ENCODE results near the gene TMEM19. TPM values are rescaled to one million over a fixed set of nuclear protein-coding genes. Genes with fewer than 3 reads are reported as not detected.
A peak's percentile ranks its signal among the peaks of the same experiment; 100 is the strongest.

TMEM19 gene
- polyA plus RNA-seq, 1 of the 3 experiments (the other 2 are of a cell fraction) = 12.6 TPM

DNA sequence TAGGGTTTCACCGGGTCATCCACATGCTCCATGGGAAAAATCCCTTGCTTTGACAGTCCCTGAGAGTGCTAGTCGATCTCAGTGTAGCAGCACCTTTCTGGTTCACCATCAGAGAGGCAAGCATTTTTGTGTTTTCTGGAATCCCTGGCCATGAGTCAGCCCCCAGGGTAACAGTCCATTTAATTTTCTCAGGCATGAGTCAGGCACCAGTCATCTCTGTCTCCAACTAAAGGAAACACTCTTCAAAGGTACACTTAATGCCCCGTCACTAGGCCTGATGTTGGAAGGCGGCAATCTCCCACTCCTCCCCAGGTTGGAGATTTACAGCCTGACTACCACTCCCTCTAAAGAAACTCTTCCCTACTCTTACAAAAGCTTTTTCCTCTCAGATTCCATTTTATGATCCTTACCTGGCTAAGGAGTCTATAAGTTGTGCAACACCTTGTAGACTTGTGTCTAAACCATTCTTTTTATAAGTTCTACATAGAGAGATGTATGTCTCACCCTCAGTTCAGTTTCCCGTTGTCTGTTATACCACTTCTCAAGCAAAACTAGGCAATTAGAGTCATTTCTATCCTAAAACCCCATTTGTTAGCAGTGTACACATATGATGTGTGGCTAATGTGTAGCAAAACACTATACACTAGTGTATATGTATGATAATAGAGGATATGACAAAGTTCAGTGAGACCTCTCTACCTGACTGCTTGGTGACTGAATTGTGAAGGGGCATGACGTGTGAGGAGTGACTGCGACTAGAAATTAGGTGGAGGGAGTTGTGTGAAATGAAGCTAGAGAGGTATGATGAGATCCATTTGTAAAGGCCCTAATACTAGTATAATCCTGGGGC lies 24.6 kb downstream of the TMEM19 start (continued):
- TF ChIP-seq, protein P1, sequence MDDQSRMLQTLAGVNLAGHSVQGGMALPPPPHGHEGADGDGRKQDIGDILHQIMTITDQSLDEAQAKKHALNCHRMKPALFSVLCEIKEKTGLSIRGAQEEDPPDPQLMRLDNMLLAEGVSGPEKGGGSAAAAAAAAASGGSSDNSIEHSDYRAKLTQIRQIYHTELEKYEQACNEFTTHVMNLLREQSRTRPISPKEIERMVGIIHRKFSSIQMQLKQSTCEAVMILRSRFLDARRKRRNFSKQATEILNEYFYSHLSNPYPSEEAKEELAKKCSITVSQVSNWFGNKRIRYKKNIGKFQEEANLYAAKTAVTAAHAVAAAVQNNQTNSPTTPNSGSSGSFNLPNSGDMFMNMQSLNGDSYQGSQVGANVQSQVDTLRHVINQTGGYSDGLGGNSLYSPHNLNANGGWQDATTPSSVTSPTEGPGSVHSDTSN (IDR thresholded peaks at IDR 0.05) = peak; percentile 22; the same call in 1 of the 2 replicates
- TF ChIP-seq POLR2AphosphoS5 (IDR thresholded peaks at IDR 0.05; ENCODE audit: low read depth, low read length) (no peak), JUND (IDR thresholded peaks at IDR 0.05) (peak; percentile 96), RFX5 (IDR thresholded peaks at IDR 0.05; ENCODE audit: low read length) (no peak), TCF12 (IDR thresholded peaks at IDR 0.05) (peak; percentile 67; the same call in 1 of the 2 replicates), MXI1 (IDR thresholded peaks at IDR 0.05; ENCODE audit: low read depth, low read length) (no peak), FOXJ3 (CRISPR knock-in tag; IDR thresholded peaks at IDR 0.05) (no peak), SMC3 (IDR thresholded peaks at IDR 0.05; ENCODE audit: low read depth, low read length) (no peak)
- TF ChIP-seq, protein P2, sequence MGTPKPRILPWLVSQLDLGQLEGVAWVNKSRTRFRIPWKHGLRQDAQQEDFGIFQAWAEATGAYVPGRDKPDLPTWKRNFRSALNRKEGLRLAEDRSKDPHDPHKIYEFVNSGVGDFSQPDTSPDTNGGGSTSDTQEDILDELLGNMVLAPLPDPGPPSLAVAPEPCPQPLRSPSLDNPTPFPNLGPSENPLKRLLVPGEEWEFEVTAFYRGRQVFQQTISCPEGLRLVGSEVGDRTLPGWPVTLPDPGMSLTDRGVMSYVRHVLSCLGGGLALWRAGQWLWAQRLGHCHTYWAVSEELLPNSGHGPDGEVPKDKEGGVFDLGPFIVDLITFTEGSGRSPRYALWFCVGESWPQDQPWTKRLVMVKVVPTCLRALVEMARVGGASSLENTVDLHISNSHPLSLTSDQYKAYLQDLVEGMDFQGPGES (IDR thresholded peaks at IDR 0.05; ENCODE audit: low read depth, low read length) = no peak
- TF ChIP-seq, protein P3, sequence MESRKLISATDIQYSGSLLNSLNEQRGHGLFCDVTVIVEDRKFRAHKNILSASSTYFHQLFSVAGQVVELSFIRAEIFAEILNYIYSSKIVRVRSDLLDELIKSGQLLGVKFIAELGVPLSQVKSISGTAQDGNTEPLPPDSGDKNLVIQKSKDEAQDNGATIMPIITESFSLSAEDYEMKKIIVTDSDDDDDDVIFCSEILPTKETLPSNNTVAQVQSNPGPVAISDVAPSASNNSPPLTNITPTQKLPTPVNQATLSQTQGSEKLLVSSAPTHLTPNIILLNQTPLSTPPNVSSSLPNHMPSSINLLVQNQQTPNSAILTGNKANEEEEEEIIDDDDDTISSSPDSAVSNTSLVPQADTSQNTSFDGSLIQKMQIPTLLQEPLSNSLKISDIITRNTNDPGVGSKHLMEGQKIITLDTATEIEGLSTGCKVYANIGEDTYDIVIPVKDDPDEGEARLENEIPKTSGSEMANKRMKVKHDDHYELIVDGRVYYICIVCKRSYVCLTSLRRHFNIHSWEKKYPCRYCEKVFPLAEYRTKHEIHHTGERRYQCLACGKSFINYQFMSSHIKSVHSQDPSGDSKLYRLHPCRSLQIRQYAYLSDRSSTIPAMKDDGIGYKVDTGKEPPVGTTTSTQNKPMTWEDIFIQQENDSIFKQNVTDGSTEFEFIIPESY (IDR thresholded peaks at IDR 0.05; ENCODE audit: borderline replicate concordance, low read depth) = no peak

DNA sequence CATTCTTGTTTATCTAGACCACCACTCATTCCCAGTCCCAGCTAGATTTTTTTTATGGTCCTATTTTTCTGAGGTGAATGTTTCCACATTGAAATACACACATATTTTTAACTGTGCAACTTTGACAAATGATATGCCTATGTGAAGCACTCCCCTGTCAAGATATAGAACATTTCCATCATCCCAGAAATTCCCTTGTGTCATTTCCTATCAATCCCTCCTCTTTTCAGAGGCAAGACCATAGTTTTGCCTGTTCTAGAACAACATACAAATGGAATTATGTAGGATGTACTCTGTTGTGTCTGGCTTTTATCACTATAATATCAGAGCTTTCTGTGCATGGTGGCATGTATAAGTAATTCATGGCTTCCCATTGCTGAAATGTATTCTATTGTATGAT lies 32.7 kb downstream of the TMEM19 start:
- H3K9ac ChIP-seq = no peak overlapping the region

More for the DNA sequence above, 32.7 kb downstream of the TMEM19 start:
- POLR2A ChIA-PET = no interaction called here
- Histone ChIP-seq H3K79me2 (ENCODE audit: insufficient read depth) (no peaks in the 10 kb centered on the region), H2AFZ (ENCODE audit: low read depth) (no peak overlapping the region), H3K27me3 (ENCODE audit: insufficient read depth) (no peaks in the 10 kb centered on the region), H3K4me3 (ENCODE audit: low read depth in 2 of 2, low read length in 1 of 2) (no peak overlapping the region), H3K9me3 (0 out of 2 replicates have a peak, but pooled peaks cover 7% of the 10 kb centered on the region), H3F3A (replicated peaks; ENCODE audit: insufficient read depth) (no peaks in the 10 kb centered on the region), H3K4me1 (ENCODE audit: control insufficient read depth in 1 of 2, insufficient read depth in 2 of 2, low read depth in 1 of 2, low read length in 1 of 2) (no peaks in the 10 kb centered on the region), H3K27ac (ENCODE audit: low read depth in 2 of 2, low read length in 1 of 2) (no peak overlapping the region), H3K36me3 (replicated peaks in 1 of 2; ENCODE audit: control insufficient read depth in 1 of 2, insufficient read depth in 2 of 2, low read length in 1 of 2) (no peaks in the 10 kb centered on the region), H3K4me2 (no peak overlapping the region), H3K9me2 (no peaks in the 10 kb centered on the region), H4K20me1 (ENCODE audit: insufficient read depth) (no peaks in the 10 kb centered on the region)
- DNase-seq = no peak
- TF ChIP-seq, protein P4, sequence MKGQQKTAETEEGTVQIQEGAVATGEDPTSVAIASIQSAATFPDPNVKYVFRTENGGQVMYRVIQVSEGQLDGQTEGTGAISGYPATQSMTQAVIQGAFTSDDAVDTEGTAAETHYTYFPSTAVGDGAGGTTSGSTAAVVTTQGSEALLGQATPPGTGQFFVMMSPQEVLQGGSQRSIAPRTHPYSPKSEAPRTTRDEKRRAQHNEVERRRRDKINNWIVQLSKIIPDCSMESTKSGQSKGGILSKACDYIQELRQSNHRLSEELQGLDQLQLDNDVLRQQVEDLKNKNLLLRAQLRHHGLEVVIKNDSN (IDR thresholded peaks at IDR 0.05; ENCODE audit: borderline replicate concordance, low read depth) = no peak
- TF ChIP-seq YY1 (IDR thresholded peaks at IDR 0.05; ENCODE audit: low read depth) (no peak), RXRA (IDR thresholded peaks at IDR 0.05; ENCODE audit: borderline replicate concordance, low read depth) (no peak), EP300 (IDR thresholded peaks at IDR 0.05; ENCODE audit: borderline replicate concordance in 1 of 2, low read depth in 1 of 2, low read length in 1 of 2) (no peak), RAD21 (IDR thresholded peaks at IDR 0.05; ENCODE audit: low read length) (no peak), FOXJ3 (CRISPR knock-in tag; IDR thresholded peaks at IDR 0.05) (no peak), GATA2 (CRISPR knock-in tag; IDR thresholded peaks at IDR 0.05) (no peak), SMC3 (IDR thresholded peaks at IDR 0.05; ENCODE audit: low read depth, low read length) (no peak), GABPA (IDR thresholded peaks at IDR 0.05; ENCODE audit: low read depth) (no peak), SIN3A (IDR thresholded peaks at IDR 0.05; ENCODE audit: borderline replicate concordance, low read depth, low read length) (no peak)
- CTCF ChIA-PET = no interaction called here

Data from SK-N-SH (cell line).